Naive thymus-derived CD4-positive, alpha-beta T cell (primary cell): ENCODE results near the gene REV1. TPM values are rescaled to one million over a fixed set of nuclear protein-coding genes. Genes with fewer than 3 reads are reported as not detected.

Experiments used
- ATAC-seq: fragments of 150-1000 bp; cut with Tn5 transposase; 2 replicates; pipeline ENCODE4 v1.10.0; 2021; ENCODE audit warnings: mild to moderate bottlenecking, moderate library complexity
- CTCF ChIA-PET: fragments of 350-600 bp; sonication (Branson Sonifier 250); formaldehyde crosslinking; loops from one replicate; lab custom pipeline; 2021; ENCODE audit warnings: antibody characterized with exemption; lab: Charles Lee
- POLR2A ChIA-PET: fragments of 350-600 bp; sonication (Branson Sonifier 250); formaldehyde crosslinking; loops from one replicate; lab custom pipeline; 2021; ENCODE audit warnings: antibody characterized with exemption, inconsistent platforms; lab: Charles Lee
- DNase-seq, 9 donors: peaks; one replicate each; pipeline versions ENCODE4 v3.0.0 to v3.0.0-alpha.2; 2020 to 2022; ENCODE audit warnings: mixed read lengths in 1 of 9
- H3K27ac ChIP-seq: one replicate; pipeline ENCODE4 v1.7.0; 2013; ENCODE audit warnings: mild to moderate bottlenecking, low read depth, low read length, moderate library complexity
- H3K27me3 ChIP-seq, 2 donors: one replicate each; pipeline ENCODE4 v1.7.0; 2013; ENCODE audit warnings: low read length in 2 of 2, mild to moderate bottlenecking in 2 of 2, moderate library complexity in 2 of 2; ENCODE audit not compliant: control insufficient read depth in 2 of 2, insufficient read depth in 2 of 2
- H3K36me3 ChIP-seq, 3 experiments: 1 replicate in 2 of 3; 2 replicates in 1 of 3; pipeline ENCODE4 v1.7.0; 2013; ENCODE audit warnings: low read length in 3 of 3, mild to moderate bottlenecking in 3 of 3, moderate library complexity in 1 of 3; ENCODE audit not compliant: insufficient read depth in 3 of 3, control insufficient read depth in 2 of 3
- H3K4me1 ChIP-seq, 2 donors: one replicate each; pipeline ENCODE4 v1.7.0; 2013; ENCODE audit warnings: low read length in 2 of 2, mild to moderate bottlenecking in 2 of 2, moderate library complexity in 1 of 2; ENCODE audit not compliant: control insufficient read depth in 2 of 2, insufficient read depth in 2 of 2
- H3K4me3 ChIP-seq: 2 replicates; pipeline ENCODE4 v1.7.0; 2013; ENCODE audit warnings: mild to moderate bottlenecking, low read length
- H3K9me3 ChIP-seq, 3 experiments: 1 replicate in 2 of 3; 2 replicates in 1 of 3; pipeline ENCODE4 v1.7.0; 2013; ENCODE audit warnings: low read length in 3 of 3; ENCODE audit not compliant: control insufficient read depth in 2 of 3
- H3K27ac Mint-ChIP-seq, 9 donors: one replicate each; pipeline ENCODE4 v1.8.0; 2020 to 2022; ENCODE audit warnings: mixed read lengths in 9 of 9, mild to moderate bottlenecking in 8 of 9, moderate library complexity in 5 of 9, inconsistent platforms in 2 of 9
- H3K27me3 Mint-ChIP-seq, 5 donors: one replicate each; pipeline ENCODE4 v1.8.0; 2021 to 2022; ENCODE audit warnings: mixed read lengths in 5 of 5, mild to moderate bottlenecking in 1 of 5
- H3K36me3 Mint-ChIP-seq, 5 donors: one replicate each; pipeline ENCODE4 v1.8.0; 2020 to 2022; ENCODE audit warnings: mixed read lengths in 5 of 5, mild to moderate bottlenecking in 3 of 5, inconsistent platforms in 1 of 5
- H3K4me1 Mint-ChIP-seq, 7 donors: one replicate each; pipeline ENCODE4 v1.8.0; 2020 to 2022; ENCODE audit warnings: mixed read lengths in 7 of 7, mild to moderate bottlenecking in 3 of 7, inconsistent platforms in 1 of 7
- H3K4me3 Mint-ChIP-seq, 10 donors: one replicate each; pipeline ENCODE4 v1.8.0; 2020 to 2022; ENCODE audit warnings: mild to moderate bottlenecking in 10 of 10, mixed read lengths in 10 of 10, moderate library complexity in 6 of 10, inconsistent platforms in 2 of 10
- H3K9me3 Mint-ChIP-seq, 11 donors: one replicate each; pipeline ENCODE4 v1.8.0; 2020 to 2022; ENCODE audit warnings: mixed read lengths in 11 of 11, mild to moderate bottlenecking in 4 of 11, inconsistent platforms in 1 of 11, moderate library complexity in 1 of 11
- intact Hi-C, 2 donors: fragments of 100-400 bp; cut with micrococcal nuclease; formaldehyde crosslinking; loops; one replicate each; pipeline ENCODE4 v1.15.1; 2023
- polyA plus RNA-seq, 2 donors: library from polyadenylated mRNA; unstranded; fragments of 300-500 nt; fragmentation: Illumina TruSeq; gene quantifications; one replicate each; pipeline ENCODE4 v1.2.3, GENCODE V29; 2021
- total RNA-seq, 6 experiments: library from RNA in 5 of 6; stranded (reverse) in 5 of 6; gene quantifications; 1 replicate in 5 of 6; 2 replicates in 1 of 6; pipeline ENCODE4 v1.2.3 and lab custom pipeline; 2021 to 2026

REV1 gene
- total and polyA plus RNA-seq, 7 experiments from 2014 or later: 23.1 to 72.5 (median 54.3) TPM

- ATAC-seq (no peak), DNase-seq (no peak)
- H3K4me3 ChIP-seq: no peak overlapping the region
- intact Hi-C loops: no loop called here
- CTCF ChIA-PET: no interaction called here
- Mint-ChIP-seq H3K4me3 (no peak overlapping the region), H3K27me3 (no peaks in the 10 kb centered on the region), H3K9me3 (no peaks in the 10 kb centered on the region), H3K36me3 (peaks cover 0 to 32% (median 11%) of the 10 kb centered on the region in 5 donors), H3K27ac (peak overlapping the region in 3 of 9 donors; percentile 25 to 74 (median 32)), H3K4me1 (peaks cover 4 to 20% (median 9%) of the 10 kb centered on the region in 7 donors)
- no peaks in the 10 kb centered on the region for H3K9me3 ChIP-seq
- H3K4me1 ChIP-seq: no peaks in the 10 kb centered on the region
- no peak overlapping the region for H3K27ac ChIP-seq
- POLR2A ChIA-PET: no interaction called here
- no peaks in the 10 kb centered on the region for H3K27me3 ChIP-seq
- H3K36me3 ChIP-seq: peaks cover 11 to 65% (median 13%) of the 10 kb centered on the region in 3 experiments
These were observed 83.7 kb downstream of the REV1 start for GRCh38 chr2:99406137-99406536.

GRCh38 chr2:99404797-99405669 lies 84.8 kb downstream of the REV1 start:
- no peak overlapping the region for H3K4me3 Mint-ChIP-seq
- DNase-seq (no peak), ATAC-seq (no peak)
- ChIA-PET POLR2A (no interaction called here), CTCF (no interaction called here)
- H3K27ac Mint-ChIP-seq: peak overlapping the region in 7 of 9 donors; percentile 4 to 85 (median 78)
- no peak overlapping the region for H3K27ac ChIP-seq
- no peaks in the 10 kb centered on the region for H3K27me3 Mint-ChIP-seq
- intact Hi-C loops: no loop called here
- no peaks in the 10 kb centered on the region for H3K27me3 ChIP-seq
- H3K4me3 ChIP-seq: no peak overlapping the region
- peaks cover 4 to 20% (median 9%) of the 10 kb centered on the region in 7 donors for H3K4me1 Mint-ChIP-seq
- H3K9me3 ChIP-seq: no peaks in the 10 kb centered on the region
- H3K9me3 Mint-ChIP-seq: no peaks in the 10 kb centered on the region
- H3K36me3 Mint-ChIP-seq: peaks cover 0 to 32% (median 11%) of the 10 kb centered on the region in 5 donors
- H3K36me3 ChIP-seq: peaks cover 11 to 63% (median 13%) of the 10 kb centered on the region in 3 experiments
- no peaks in the 10 kb centered on the region for H3K4me1 ChIP-seq

- DNase-seq: no peak
- Mint-ChIP-seq H3K4me1 (peaks cover 4 to 20% (median 9%) of the 10 kb centered on the region in 7 donors), H3K4me3 (no peak overlapping the region), H3K27ac (peak overlapping the region in 8 of 9 donors; percentile 18 to 84 (median 80)), H3K27me3 (no peaks in the 10 kb centered on the region), H3K9me3 (no peaks in the 10 kb centered on the region), H3K36me3 (peaks cover 0 to 40% (median 16%) of the 10 kb centered on the region in 5 donors)
- CTCF ChIA-PET: no interaction called here
- POLR2A ChIA-PET: interaction anchor here (0.7 kb wide), 1 partner anchor 156 kb away, joined by 3 read pairs; no protein-coding TSS in a partner anchor
- ATAC-seq: no peak
- Histone ChIP-seq H3K36me3 (peaks cover 13 to 69% (median 15%) of the 10 kb centered on the region in 3 experiments), H3K9me3 (no peaks in the 10 kb centered on the region), H3K27ac (peak overlapping the region; percentile 46), H3K4me1 (no peaks in the 10 kb centered on the region), H3K27me3 (no peaks in the 10 kb centered on the region), H3K4me3 (no peak overlapping the region)
- intact Hi-C loops: no loop called here
These were observed 85.6 kb downstream of the REV1 start for GRCh38 chr2:99404039-99404796.

GRCh38 chr2:99403524-99403923 lies 86.3 kb downstream of the REV1 start:
- Mint-ChIP-seq H3K4me3 (no peak overlapping the region), H3K4me1 (peaks cover 4 to 20% (median 9%) of the 10 kb centered on the region in 7 donors), H3K27me3 (no peaks in the 10 kb centered on the region), H3K27ac (peak overlapping the region; percentile 13 to 84 (median 78)), H3K36me3 (peaks cover under 1 to 45% (median 16%) of the 10 kb centered on the region in 5 donors), H3K9me3 (no peaks in the 10 kb centered on the region)
- Histone ChIP-seq H3K27me3 (no peaks in the 10 kb centered on the region), H3K4me1 (no peaks in the 10 kb centered on the region), H3K9me3 (no peaks in the 10 kb centered on the region), H3K4me3 (no peak overlapping the region), H3K36me3 (peaks cover 13 to 76% (median 15%) of the 10 kb centered on the region in 3 experiments), H3K27ac (peak overlapping the region; percentile 46)
- no peak for ATAC-seq
- ChIA-PET POLR2A (interaction anchor here (0.7 kb wide), 1 partner anchor 155 kb away, joined by 3 read pairs; no protein-coding TSS in a partner anchor), CTCF (no interaction called here)
- DNase-seq: no peak
- intact Hi-C loops: loop anchor here in 1 of 2 donors (1.0 kb wide), 1 partner anchor 87 kb away; the partner anchor contains the start of gene REV1

- Mint-ChIP-seq H3K4me3 (no peak overlapping the region), H3K27me3 (no peaks in the 10 kb centered on the region), H3K27ac (peak overlapping the region; percentile 7 to 84 (median 78)), H3K36me3 (peaks cover 5 to 46% (median 16%) of the 10 kb centered on the region in 5 donors), H3K4me1 (peaks cover 4 to 20% (median 9%) of the 10 kb centered on the region in 7 donors), H3K9me3 (no peaks in the 10 kb centered on the region)
- DNase-seq: no peak
- no peak overlapping the region for H3K4me3 ChIP-seq
- no peaks in the 10 kb centered on the region for H3K9me3 ChIP-seq
- H3K4me1 ChIP-seq: no peaks in the 10 kb centered on the region
- intact Hi-C loops: loop anchor here in 1 of 2 donors (1.0 kb wide), 1 partner anchor 87 kb away; the partner anchor contains the start of gene REV1
- H3K27ac ChIP-seq: peak overlapping the region; percentile 46
- POLR2A ChIA-PET: interaction anchor here (0.7 kb wide), 1 partner anchor 154 kb away, joined by 3 read pairs; no protein-coding TSS in a partner anchor
- ATAC-seq: no peak
- no peaks in the 10 kb centered on the region for H3K27me3 ChIP-seq
- CTCF ChIA-PET: no interaction called here
- peaks cover 13 to 80% (median 15%) of the 10 kb centered on the region in 3 experiments for H3K36me3 ChIP-seq
These were observed 86.7 kb downstream of the REV1 start for GRCh38 chr2:99403084-99403483.

- Mint-ChIP-seq H3K4me3 (no peak overlapping the region), H3K36me3 (peaks cover 10 to 49% (median 21%) of the 10 kb centered on the region in 5 donors), H3K27ac (peak overlapping the region in 3 of 9 donors; percentile 48 to 82 (median 77)), H3K27me3 (no peaks in the 10 kb centered on the region), H3K4me1 (peaks cover 4 to 20% (median 8%) of the 10 kb centered on the region in 7 donors), H3K9me3 (no peaks in the 10 kb centered on the region)
- Histone ChIP-seq H3K27ac (peak overlapping the region; percentile 9), H3K36me3 (peaks cover 13 to 92% (median 15%) of the 10 kb centered on the region in 3 experiments), H3K4me1 (no peaks in the 10 kb centered on the region), H3K9me3 (no peaks in the 10 kb centered on the region), H3K4me3 (no peak overlapping the region), H3K27me3 (no peaks in the 10 kb centered on the region)
- ChIA-PET POLR2A (no interaction called here), CTCF (no interaction called here)
- DNase-seq (no peak), ATAC-seq (no peak)
- intact Hi-C loops: no loop called here
These were observed 88.0 kb downstream of the REV1 start for GRCh38 chr2:99401841-99402240.
